Activated CD4-positive, alpha-beta T cell treated with anti-CD3 and anti-CD28 coated beads for 36 hours (primary cell): ENCODE measurements around the gene EXOC3L1. TPM values are rescaled to one million over a fixed set of nuclear protein-coding genes. Genes with fewer than 3 reads are reported as not detected.

Source experiments
- ATAC-seq: fragments of 200-7000 bp; cut with Tn5 transposase; one replicate; pipeline ENCODE4 v1.10.0; 2021; ENCODE audit warnings: mild to moderate bottlenecking, moderate library complexity
- CTCF ChIA-PET: fragments of 350-600 bp; sonication (Branson Sonifier 250); formaldehyde crosslinking; loops from one replicate; lab custom pipeline; 2021; ENCODE audit warnings: antibody characterized with exemption; lab: Charles Lee
- POLR2A ChIA-PET: fragments of 350-600 bp; sonication (Branson Sonifier 250); formaldehyde crosslinking; loops from one replicate; lab custom pipeline; 2021; ENCODE audit warnings: antibody characterized with exemption, inconsistent platforms; lab: Charles Lee
- DNase-seq: peaks from one replicate; pipeline ENCODE4 v3.0.0-alpha.2; 2020
- H3K27ac Mint-ChIP-seq: one replicate; pipeline ENCODE4 v1.8.0; 2021; ENCODE audit warnings: mixed read lengths
- H3K27me3 Mint-ChIP-seq: one replicate; pipeline ENCODE4 v1.8.0; 2021; ENCODE audit warnings: mixed read lengths
- H3K36me3 Mint-ChIP-seq: one replicate; pipeline ENCODE4 v1.8.0; 2021; ENCODE audit warnings: low read depth, mixed read lengths
- H3K4me1 Mint-ChIP-seq: one replicate; pipeline ENCODE4 v1.8.0; 2021; ENCODE audit warnings: mixed read lengths
- H3K4me3 Mint-ChIP-seq: one replicate; pipeline ENCODE4 v1.8.0; 2021; ENCODE audit warnings: mild to moderate bottlenecking, moderate library complexity, mixed read lengths
- H3K9me3 Mint-ChIP-seq: one replicate; pipeline ENCODE4 v1.8.0; 2021; ENCODE audit warnings: low read depth, mixed read lengths
- intact Hi-C, 2 experiments: fragments of 100-400 bp; cut with DNase I in 1 of 2; cut with micrococcal nuclease in 1 of 2; formaldehyde crosslinking; loops; one replicate each; pipeline versions ENCODE4 v1.14.2 to v1.15.1; 2022 to 2024; cut with DNase I, micrococcal nuclease
- total RNA-seq, 2 experiments: library from RNA; stranded (reverse); gene quantifications; one replicate each; pipeline ENCODE4 v1.2.3, GENCODE V29; 2021

EXOC3L1 gene
- total RNA-seq, 2 experiments from 2014 or later = 0.16 TPM; not detected in 1

GRCh38 chr16:67151431-67152097, 38.4 kb downstream of the EXOC3L1 start:
- ATAC-seq (no peak), DNase-seq (no peak)
- Mint-ChIP-seq H3K4me3 (peak overlapping the region; percentile 63), H3K27ac (no peak overlapping the region), H3K36me3 (peaks cover 18% of the 10 kb centered on the region), H3K4me1 (peaks cover 21% of the 10 kb centered on the region), H3K9me3 (no peaks in the 10 kb centered on the region), H3K27me3 (peaks cover 14% of the 10 kb centered on the region)
- CTCF ChIA-PET = interaction anchor here (0.6 to 1.9 kb wide), 17 partner anchors 9 to 198 kb away, joined by 3 to 8 read pairs (median 3); no protein-coding TSS in a partner anchor
- intact Hi-C loops = no loop called here
- POLR2A ChIA-PET = interaction anchor here (0.7 to 1.5 kb wide), 3 partner anchors 9 to 11 kb away, joined by 3 to 4 read pairs (median 3); partner anchors contain the start of genes FBXL8 and TRADD

- DNase-seq (peak; percentile 64), ATAC-seq (peak; percentile 46)
- POLR2A ChIA-PET = interaction anchor here (0.7 to 1.5 kb wide), 3 partner anchors 9 to 12 kb away, joined by 3 to 4 read pairs (median 3); partner anchors contain the start of genes FBXL8 and TRADD
- Mint-ChIP-seq H3K27me3 (peaks cover 14% of the 10 kb centered on the region), H3K27ac (no peak within 1 kb of the TSS), H3K9me3 (no peaks in the 10 kb centered on the region), H3K4me3 (peak within 1 kb of the TSS; percentile 63), H3K36me3 (peaks cover 23% of the 10 kb centered on the region), H3K4me1 (peaks cover 15% of the 10 kb centered on the region)
- intact Hi-C loops = no loop called here
- CTCF ChIA-PET = interaction anchor here (0.6 to 1.9 kb wide), 14 partner anchors 10 to 321 kb away, joined by 3 to 8 read pairs (median 4); no protein-coding TSS in a partner anchor
These were observed 39.0 kb downstream of the EXOC3L1 start, which contains the start of gene B3GNT9 for GRCh38 chr16:67150833-67151396. TSS of gene B3GNT9 (minus strand) at chr16:67150998. CDS start at chr16:67150485, 513 bp downstream.

DNA sequence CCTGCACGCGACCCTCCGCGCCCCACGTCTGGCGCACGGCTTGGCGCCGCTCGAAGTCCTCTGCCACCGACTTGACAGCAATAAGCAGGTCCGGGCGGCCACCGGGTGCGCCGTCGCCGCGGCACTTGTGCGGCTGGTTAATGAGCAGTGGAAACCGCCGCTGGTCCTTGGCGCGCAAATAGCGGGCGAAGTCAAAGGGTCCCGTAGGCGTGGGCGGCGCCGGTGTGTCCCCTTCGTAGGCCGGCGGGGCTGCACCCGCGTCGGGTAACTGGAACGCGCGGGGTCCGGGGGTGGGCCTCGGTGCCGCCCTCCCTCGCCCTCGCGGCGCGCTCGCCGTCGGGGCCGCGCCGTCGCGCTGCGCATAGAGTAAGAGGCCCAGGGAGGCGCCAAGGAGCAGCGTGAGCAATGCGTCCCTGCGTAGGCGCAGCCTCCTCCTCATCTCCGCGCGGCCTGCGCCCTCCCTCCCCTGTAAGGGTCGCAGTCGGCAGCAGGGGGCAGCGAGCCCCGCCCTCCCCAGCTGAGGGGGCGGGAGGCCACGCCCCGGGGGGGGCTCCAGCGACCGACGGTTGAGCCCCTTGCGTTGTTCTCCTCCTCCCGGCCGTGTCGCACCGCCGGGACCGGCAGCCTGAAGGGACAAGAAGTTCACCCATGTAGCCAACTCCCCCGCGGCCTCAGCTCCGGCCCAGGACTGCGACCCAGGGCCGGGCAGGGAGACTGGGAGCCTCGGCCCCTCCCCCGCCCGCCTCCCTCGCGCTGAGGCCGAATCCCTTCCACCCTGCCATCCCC, 39.7 kb downstream of the EXOC3L1 start:
- Mint-ChIP-seq H3K9me3 (no peaks in the 10 kb centered on the region), H3K4me3 (peak overlapping the region; percentile 63), H3K27me3 (peaks cover 14% of the 10 kb centered on the region), H3K4me1 (peaks cover 11% of the 10 kb centered on the region), H3K27ac (no peak overlapping the region), H3K36me3 (peaks cover 29% of the 10 kb centered on the region)
- POLR2A ChIA-PET = interaction anchor here (1.1 kb wide), 1 partner anchor 8 kb away, joined by 3 read pairs; no protein-coding TSS in a partner anchor
- intact Hi-C loops = no loop called here
- peak; percentile 76 for DNase-seq
- CTCF ChIA-PET = interaction anchor here (0.6 to 1.9 kb wide), 9 partner anchors 10 to 320 kb away, joined by 3 to 8 read pairs (median 5); no protein-coding TSS in a partner anchor
- ATAC-seq = peak; percentile 77

GRCh38 chr16:67149276-67150046, 40.5 kb downstream of the EXOC3L1 start:
- H3K27me3 Mint-ChIP-seq = peaks cover 14% of the 10 kb centered on the region
- ATAC-seq (peak; percentile 17), DNase-seq (no peak)
- ChIA-PET POLR2A (no interaction called here), CTCF (interaction anchor here (0.7 to 1.8 kb wide), 2 partner anchors 9 to 38 kb away, joined by 3 to 7 read pairs; no protein-coding TSS in a partner anchor)
- peaks cover 31% of the 10 kb centered on the region for H3K36me3 Mint-ChIP-seq
- H3K9me3 Mint-ChIP-seq = no peaks in the 10 kb centered on the region
- no peak overlapping the region for H3K27ac Mint-ChIP-seq
- peaks cover 10% of the 10 kb centered on the region for H3K4me1 Mint-ChIP-seq
- peak overlapping the region; percentile 10 for H3K4me3 Mint-ChIP-seq
- intact Hi-C loops = no loop called here

GRCh38 chr16:67148656-67149275, 41.2 kb downstream of the EXOC3L1 start:
- peaks cover 14% of the 10 kb centered on the region for H3K27me3 Mint-ChIP-seq
- ATAC-seq = no peak
- no peak for DNase-seq
- ChIA-PET POLR2A (no interaction called here), CTCF (interaction anchor here (0.7 kb wide), 1 partner anchor 37 kb away, joined by 3 read pairs; no protein-coding TSS in a partner anchor)
- no peak overlapping the region for H3K27ac Mint-ChIP-seq
- peaks cover 28% of the 10 kb centered on the region for H3K36me3 Mint-ChIP-seq
- H3K4me3 Mint-ChIP-seq = peak overlapping the region; percentile 10
- H3K9me3 Mint-ChIP-seq = no peaks in the 10 kb centered on the region
- intact Hi-C loops = no loop called here
- H3K4me1 Mint-ChIP-seq = peaks cover 10% of the 10 kb centered on the region

GRCh38 chr16:67148221-67148620, 41.7 kb downstream of the EXOC3L1 start:
- ChIA-PET CTCF (no interaction called here), POLR2A (no interaction called here)
- no peaks in the 10 kb centered on the region for H3K9me3 Mint-ChIP-seq
- ATAC-seq (no peak), DNase-seq (no peak)
- intact Hi-C loops = no loop called here
- no peak overlapping the region for H3K4me3 Mint-ChIP-seq
- H3K4me1 Mint-ChIP-seq = peaks cover 9% of the 10 kb centered on the region
- H3K27me3 Mint-ChIP-seq = peaks cover 14% of the 10 kb centered on the region
- no peak overlapping the region for H3K27ac Mint-ChIP-seq
- peaks cover 32% of the 10 kb centered on the region for H3K36me3 Mint-ChIP-seq

DNA sequence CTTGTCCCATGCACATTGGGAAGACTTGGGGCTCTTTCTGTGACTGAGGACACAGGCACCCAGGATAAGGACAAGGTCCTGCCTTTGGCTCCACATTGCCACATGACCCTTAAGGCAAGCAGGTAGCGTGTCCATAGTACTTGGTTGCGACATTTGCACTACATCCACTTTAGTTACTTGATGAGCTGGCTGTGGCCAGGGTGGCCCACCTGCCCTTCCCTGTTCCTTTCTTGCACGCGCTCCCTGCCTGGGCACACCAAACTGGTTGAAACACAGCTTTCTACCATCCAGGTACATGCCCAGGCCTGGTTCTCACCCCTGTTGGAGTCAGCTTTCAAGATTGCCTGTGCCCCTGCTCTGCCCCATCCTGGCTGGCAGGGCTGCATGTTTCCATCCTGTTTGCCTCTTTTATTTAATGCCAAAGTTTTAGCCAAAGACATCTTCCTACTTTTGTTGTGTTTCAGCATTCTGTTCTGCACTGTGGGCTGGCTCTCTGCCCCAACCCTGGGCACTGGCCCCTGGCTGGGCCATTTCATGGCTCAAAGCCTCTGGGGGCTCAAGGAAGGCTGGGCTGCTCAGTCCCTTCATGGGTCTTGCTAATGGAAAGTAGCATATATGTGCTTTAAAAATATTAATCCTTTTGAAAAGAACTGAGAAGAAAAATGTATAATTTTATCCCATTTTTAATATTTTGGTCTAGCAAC, 42.3 kb downstream of the EXOC3L1 start:
- no peak for DNase-seq
- CTCF ChIA-PET = interaction anchor here (1.0 kb wide), 1 partner anchor 10 kb away, joined by 3 read pairs; no protein-coding TSS in a partner anchor
- no peak overlapping the region for H3K27ac Mint-ChIP-seq
- H3K9me3 Mint-ChIP-seq = no peaks in the 10 kb centered on the region
- H3K27me3 Mint-ChIP-seq = peaks cover 9% of the 10 kb centered on the region
- peaks cover 5% of the 10 kb centered on the region for H3K4me1 Mint-ChIP-seq
- POLR2A ChIA-PET = no interaction called here
- H3K36me3 Mint-ChIP-seq = peaks cover 36% of the 10 kb centered on the region
- no peak overlapping the region for H3K4me3 Mint-ChIP-seq
- intact Hi-C loops = no loop called here
- ATAC-seq = no peak

DNA sequence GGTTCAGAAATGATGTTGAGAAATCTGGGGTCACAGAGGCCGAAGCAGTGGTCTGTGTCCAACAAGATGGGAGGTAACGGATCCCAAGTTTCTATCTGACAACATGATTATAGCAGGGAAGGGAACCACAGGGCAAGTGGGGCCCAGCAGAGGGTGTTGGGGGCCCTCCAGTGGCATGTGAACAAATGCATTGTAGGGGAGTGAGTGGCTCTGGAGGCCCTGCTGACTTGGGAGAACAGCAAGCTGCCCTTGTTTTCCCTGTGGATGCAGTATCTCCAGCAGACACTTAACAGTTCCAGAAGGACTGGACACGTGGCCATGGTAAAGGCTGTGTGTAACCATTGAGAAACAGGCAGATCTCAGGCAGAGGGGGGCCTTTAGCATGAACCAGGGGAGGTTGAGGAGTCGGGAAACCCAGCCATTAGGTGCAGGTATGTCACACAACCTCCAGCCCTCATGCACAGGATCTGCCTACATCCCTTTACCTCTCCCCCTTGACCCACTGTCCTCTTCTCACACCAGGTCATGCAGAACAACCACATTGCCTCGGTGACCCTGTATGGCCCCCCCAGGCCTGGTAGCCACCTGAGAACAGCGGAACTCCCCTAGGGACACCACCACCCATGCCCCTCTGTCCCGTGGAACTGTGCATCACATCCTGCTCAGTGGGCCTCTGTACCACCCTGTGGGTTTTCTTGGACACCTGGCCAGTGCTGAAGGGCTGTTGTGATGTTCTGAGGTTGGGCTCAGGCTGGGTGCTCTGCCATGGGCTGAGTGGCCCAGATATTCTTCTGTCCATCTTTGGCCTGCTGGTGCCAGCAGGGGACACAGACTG, 43.2 kb downstream of the EXOC3L1 start:
- DNase-seq (no peak), ATAC-seq (no peak)
- intact Hi-C loops = no loop called here
- Mint-ChIP-seq H3K27ac (no peak overlapping the region), H3K9me3 (no peaks in the 10 kb centered on the region), H3K4me1 (peaks cover 5% of the 10 kb centered on the region), H3K27me3 (peaks cover 9% of the 10 kb centered on the region), H3K4me3 (no peak overlapping the region), H3K36me3 (peaks cover 43% of the 10 kb centered on the region)
- ChIA-PET CTCF (interaction anchor here (0.6 to 1.5 kb wide), 3 partner anchors 9 to 290 kb away, joined by 3 to 4 read pairs (median 4); no protein-coding TSS in a partner anchor), POLR2A (no interaction called here)

DNA sequence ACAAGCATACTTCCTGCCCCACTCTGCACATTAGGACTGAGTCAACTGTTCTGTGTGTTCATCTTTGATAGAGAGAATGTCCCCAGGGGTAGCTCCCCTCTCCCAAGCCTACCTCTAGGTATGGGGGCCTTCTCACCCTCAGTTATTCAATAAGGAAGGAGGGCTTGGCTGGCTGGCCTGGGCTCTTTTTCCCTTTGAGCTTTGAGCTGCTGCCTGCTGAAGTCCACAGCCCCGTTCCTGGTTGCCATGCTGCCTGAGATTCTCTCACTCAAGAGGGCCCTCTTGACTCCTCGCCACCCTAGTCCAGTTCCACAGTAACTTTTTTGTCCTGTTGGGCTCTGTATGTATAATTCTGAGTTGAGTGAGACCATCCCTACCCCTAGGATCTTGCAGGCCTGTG, 44.2 kb downstream of the EXOC3L1 start:
- H3K4me3 Mint-ChIP-seq = no peak overlapping the region
- peaks cover 3% of the 10 kb centered on the region for H3K27me3 Mint-ChIP-seq
- ATAC-seq (no peak), DNase-seq (no peak)
- CTCF ChIA-PET = interaction anchor here (0.5 to 1.5 kb wide), 4 partner anchors 11 to 128 kb away, joined by 3 to 4 read pairs (median 4); no protein-coding TSS in a partner anchor
- no peaks in the 10 kb centered on the region for H3K9me3 Mint-ChIP-seq
- H3K4me1 Mint-ChIP-seq = no peaks in the 10 kb centered on the region
- peaks cover 48% of the 10 kb centered on the region for H3K36me3 Mint-ChIP-seq
- intact Hi-C loops = no loop called here
- POLR2A ChIA-PET = no interaction called here
- H3K27ac Mint-ChIP-seq = no peak overlapping the region
